ENCODE data around the gene P2RY8.

GRCh38 chrX:1496076-1496475, 40.9 kb downstream of the P2RY8 start:
- TF ChIP-seq CTCF (IDR thresholded peaks at IDR 0.05 in 4 of 5, conservative IDR thresholded peaks at IDR 0.05 in 1 of 5), result no peak
- TF ChIP-seq POLR2A (IDR thresholded peaks at IDR 0.05), result no peak

All from gastrocnemius medialis (tissue), 4 donors.